ENCODE data around the gene DNAJC16. TPM values are rescaled to one million over a fixed set of nuclear protein-coding genes. Genes with fewer than 3 reads are reported as not detected.
"Not testable (repeated sequence)": the region's sequence is repeated elsewhere in the genome, so short reads cannot be mapped to it uniquely, and the experiment has no call there.

The DNAJC16 gene
- total RNA-seq, 1 experiment from 2014 or later, result 11.5 TPM

- DNase-seq (ENCODE audit: low read depth, low spot score), result no peak
- in situ Hi-C loops (cut with HindIII; ENCODE audit: low pct_unique_long_range_greater_than_20kb, low sequenced_read_pairs), result no loop called here
Observed at GRCh38 chr1:15500184-15501178, 26.2 kb upstream of the DNAJC16 start.

GRCh38 chr1:15501208-15502032 is 25.2 kb upstream of the DNAJC16 start:
- in situ Hi-C loops (cut with HindIII; ENCODE audit: low pct_unique_long_range_greater_than_20kb, low sequenced_read_pairs), result no loop called here
- peak; percentile 71 for DNase-seq (ENCODE audit: low read depth, low spot score)

GRCh38 chr1:15504436-15504835 is 22.2 kb upstream of the DNAJC16 start:
- in situ Hi-C loops (cut with HindIII; ENCODE audit: low pct_unique_long_range_greater_than_20kb, low sequenced_read_pairs), result no loop called here
- DNase-seq (ENCODE audit: low read depth, low spot score), result no peak

GRCh38 chr1:15506831-15507230 is 19.8 kb upstream of the DNAJC16 start:
- in situ Hi-C loops (cut with HindIII; ENCODE audit: low pct_unique_long_range_greater_than_20kb, low sequenced_read_pairs), result no loop called here
- no peak for DNase-seq (ENCODE audit: low read depth, low spot score)

GRCh38 chr1:15507278-15507677 is 19.4 kb upstream of the DNAJC16 start:
- in situ Hi-C loops (cut with HindIII; ENCODE audit: low pct_unique_long_range_greater_than_20kb, low sequenced_read_pairs), result no loop called here
- no peak for DNase-seq (ENCODE audit: low read depth, low spot score)

- no peak for DNase-seq (ENCODE audit: low read depth, low spot score)
- in situ Hi-C loops (cut with HindIII; ENCODE audit: low pct_unique_long_range_greater_than_20kb, low sequenced_read_pairs), result no loop called here
Observed at GRCh38 chr1:15508700-15509487, 17.8 kb upstream of the DNAJC16 start.

GRCh38 chr1:15509586-15509985 is 17.1 kb upstream of the DNAJC16 start:
- in situ Hi-C loops (cut with HindIII; ENCODE audit: low pct_unique_long_range_greater_than_20kb, low sequenced_read_pairs), result no loop called here

GRCh38 chr1:15510611-15511405 is 15.8 kb upstream of the DNAJC16 start:
- DNase-seq (ENCODE audit: low read depth, low spot score), result no peak
- in situ Hi-C loops (cut with HindIII; ENCODE audit: low pct_unique_long_range_greater_than_20kb, low sequenced_read_pairs), result no loop called here

More at GRCh38 chr1:15509586-15509985, 17.1 kb upstream of the DNAJC16 start:
- no peak for DNase-seq (ENCODE audit: low read depth, low spot score)

- no peak for DNase-seq (ENCODE audit: low read depth, low spot score)
- in situ Hi-C loops (cut with HindIII; ENCODE audit: low pct_unique_long_range_greater_than_20kb, low sequenced_read_pairs), result no loop called here
Observed at GRCh38 chr1:15513192-15513591, 13.5 kb upstream of the DNAJC16 start.

- in situ Hi-C loops (cut with HindIII; ENCODE audit: low pct_unique_long_range_greater_than_20kb, low sequenced_read_pairs), result no loop called here
Observed at GRCh38 chr1:15513919-15514318, 12.7 kb upstream of the DNAJC16 start.

GRCh38 chr1:15514557-15514956 is 12.1 kb upstream of the DNAJC16 start:
- DNase-seq (ENCODE audit: low read depth, low spot score); in situ Hi-C loops (cut with HindIII; ENCODE audit: low pct_unique_long_range_greater_than_20kb, low sequenced_read_pairs): not testable (repeated sequence)

More at GRCh38 chr1:15513919-15514318, 12.7 kb upstream of the DNAJC16 start:
- no peak for DNase-seq (ENCODE audit: low read depth, low spot score)

- DNase-seq (ENCODE audit: low read depth, low spot score), result peak; percentile 56
- in situ Hi-C loops (cut with HindIII; ENCODE audit: low pct_unique_long_range_greater_than_20kb, low sequenced_read_pairs), result no loop called here
Observed at GRCh38 chr1:15515022-15515663, 11.5 kb upstream of the DNAJC16 start.

GRCh38 chr1:15519625-15520024 is 7.0 kb upstream of the DNAJC16 start:
- DNase-seq (ENCODE audit: low read depth, low spot score), result no peak
- in situ Hi-C loops (cut with HindIII; ENCODE audit: low pct_unique_long_range_greater_than_20kb, low sequenced_read_pairs), result no loop called here

- DNase-seq (ENCODE audit: low read depth, low spot score); in situ Hi-C loops (cut with HindIII; ENCODE audit: low pct_unique_long_range_greater_than_20kb, low sequenced_read_pairs): not testable (repeated sequence)
Observed at GRCh38 chr1:15521206-15521906, 5.3 kb upstream of the DNAJC16 start.

GRCh38 chr1:15522551-15522950 is 4.1 kb upstream of the DNAJC16 start:
- no peak for DNase-seq (ENCODE audit: low read depth, low spot score)
- in situ Hi-C loops (cut with HindIII; ENCODE audit: low pct_unique_long_range_greater_than_20kb, low sequenced_read_pairs), result no loop called here

All from SK-MEL-5 (cell line).